Smooth muscle cell (in vitro differentiated cells): ENCODE measurements around the gene TMPRSS12. TPM values are rescaled to one million over a fixed set of nuclear protein-coding genes. Genes with fewer than 3 reads are reported as not detected.

Experiments
- DNase-seq: peaks from one replicate; lab custom pipeline; 2025; ENCODE audit not compliant: unreplicated experiment; lab: John Stamatoyannopoulos, UW
- H2AFZ ChIP-seq: fragments of 200-600 bp; sonication (generic); 2 replicates; pipeline ENCODE4 v1.6.0; 2016; ENCODE audit warnings: antibody characterized with exemption, low read depth, mild to moderate bottlenecking
- H3F3A ChIP-seq: fragments of 200-600 bp; sonication (generic); 2 replicates; pipeline ENCODE4 v1.6.0; 2017; ENCODE audit warnings: antibody characterized with exemption, low read depth
- H3K27ac ChIP-seq: fragments of 200-600 bp; sonication (generic); 2 replicates; pipeline ENCODE4 v1.5.1; 2016; ENCODE audit warnings: low read depth, mild to moderate bottlenecking
- H3K27me3 ChIP-seq: fragments of 200-600 bp; sonication (generic); 2 replicates; pipeline ENCODE4 v1.6.1; 2016; ENCODE audit warnings: low read depth, mild to moderate bottlenecking
- H3K36me3 ChIP-seq: fragments of 200-600 bp; sonication (generic); 2 replicates; pipeline ENCODE4 v1.5.1; 2016; ENCODE audit warnings: low read depth
- H3K4me1 ChIP-seq: fragments of 200-600 bp; sonication (generic); 2 replicates; pipeline ENCODE4 v1.5.1; 2016; ENCODE audit warnings: low read depth
- H3K4me2 ChIP-seq: fragments of 200-600 bp; sonication (generic); 2 replicates; pipeline ENCODE4 v1.6.0; 2016; ENCODE audit warnings: mild to moderate bottlenecking
- H3K4me3 ChIP-seq: fragments of 200-600 bp; sonication (generic); 2 replicates; pipeline ENCODE4 v1.5.1; 2016; ENCODE audit warnings: mild to moderate bottlenecking
- H3K79me2 ChIP-seq: fragments of 200-600 bp; sonication (generic); 2 replicates; pipeline ENCODE4 v1.6.0; 2016; ENCODE audit warnings: low read depth, mild to moderate bottlenecking
- H3K9ac ChIP-seq: fragments of 200-600 bp; sonication (generic); 2 replicates; pipeline ENCODE4 v1.6.0; 2016; ENCODE audit warnings: low read depth
- H3K9me3 ChIP-seq: fragments of 200-600 bp; sonication (generic); replicated peaks from 2 replicates; pipeline ENCODE4 v1.5.1; 2016; ENCODE audit warnings: low read depth
- H4K20me1 ChIP-seq: fragments of 200-600 bp; sonication (generic); 2 replicates; pipeline ENCODE4 v1.6.0; 2016; ENCODE audit warnings: low read depth
- CTCF ChIP-seq: fragments of 200-600 bp; sonication (generic); IDR thresholded peaks from 2 replicates; pipeline ENCODE4 v1.5.1; 2017; ENCODE audit warnings: borderline replicate concordance, mild to moderate bottlenecking, antibody characterized with exemption; ENCODE audit not compliant: insufficient read depth, poor library complexity, severe bottlenecking
- WGBS: methylation state at CpG from one replicate; pipeline ENCODE4 v1.1.7; 2016; ENCODE audit warnings: low lambda C conversion rate; 5-methylcytosine and 5-hydroxymethylcytosine counted together
- polyA plus RNA-seq: library from polyadenylated mRNA; unstranded; fragments of >200 nt; fragmentation: Nextera tagmentation; extraction: Ambion mirVana; gene quantifications from 2 replicates; pipeline ENCODE4 v1.2.1, GENCODE V29; 2016
- total RNA-seq: library from RNA; depleted of rRNA; stranded (reverse); fragments of >200 nt; gene quantifications from 2 replicates; pipeline ENCODE4 v1.2.3, GENCODE V29; 2014

The TMPRSS12 gene
- total and polyA plus RNA-seq, 2 experiments from 2014 or later: not detected

GRCh38 chr12:50916292-50916691 is 73.6 kb downstream of the TMPRSS12 start:
- H3K9me3 ChIP-seq: peaks cover 14% of the 10 kb centered on the region
- no peak for TF ChIP-seq CTCF
- WGBS: 97% methylated on average over 3 of the region's 3 CpGs
- H3K79me2 ChIP-seq: no peaks in the 10 kb centered on the region
- H3K4me1 ChIP-seq: peaks cover 6% of the 10 kb centered on the region
- H3K9ac ChIP-seq: no peak overlapping the region
- H3K4me3 ChIP-seq: no peak overlapping the region
- DNase-seq: no peak
- no peak overlapping the region for H3K4me2 ChIP-seq
- no peak overlapping the region for H3K27ac ChIP-seq
- no peaks in the 10 kb centered on the region for H4K20me1 ChIP-seq
- H3K36me3 ChIP-seq: no peaks in the 10 kb centered on the region
- no peaks in the 10 kb centered on the region for H3F3A ChIP-seq
- no peak overlapping the region for H2AFZ ChIP-seq
- no peaks in the 10 kb centered on the region for H3K27me3 ChIP-seq

GRCh38 chr12:50918584-50919316 is 76.0 kb downstream of the TMPRSS12 start:
- Histone ChIP-seq H3K9ac (no peak overlapping the region), H3K36me3 (no peaks in the 10 kb centered on the region), H3K4me1 (peaks cover 30% of the 10 kb centered on the region), H3K79me2 (no peaks in the 10 kb centered on the region), H3K27me3 (no peaks in the 10 kb centered on the region), H3K9me3 (peaks cover 4% of the 10 kb centered on the region), H4K20me1 (no peaks in the 10 kb centered on the region), H2AFZ (no peak overlapping the region), H3K4me3 (no peak overlapping the region), H3K27ac (peak overlapping the region; percentile 18), H3K4me2 (no peak overlapping the region), H3F3A (peaks cover 7% of the 10 kb centered on the region)
- WGBS: 31% methylated on average over 5 of the region's 5 CpGs
- no peak for DNase-seq
- no peak for TF ChIP-seq CTCF

- Histone ChIP-seq H4K20me1 (no peaks in the 10 kb centered on the region), H3K4me3 (peak overlapping the region; percentile 61), H3K4me1 (peaks cover 49% of the 10 kb centered on the region), H3K9me3 (no peaks in the 10 kb centered on the region), H2AFZ (peak overlapping the region; percentile 88), H3K4me2 (peak overlapping the region; percentile 90), H3K9ac (no peak overlapping the region), H3F3A (peaks cover 12% of the 10 kb centered on the region), H3K79me2 (peaks cover 29% of the 10 kb centered on the region), H3K36me3 (no peaks in the 10 kb centered on the region), H3K27me3 (no peaks in the 10 kb centered on the region), H3K27ac (peak overlapping the region; percentile 85)
- DNase-seq: no peak
- TF ChIP-seq CTCF: no peak
- WGBS: 3% methylated on average over 3 of the region's 3 CpGs
Measured at GRCh38 chr12:50922820-50923219, 80.1 kb downstream of the TMPRSS12 start.
